Measurements from ENCODE around the gene OIP5.
"Not testable (repeated sequence)": the region's sequence is repeated elsewhere in the genome, so short reads cannot be mapped to it uniquely, and the experiment has no call there.

Gene OIP5

GRCh38 chr15:41301587-41301986 is 30.8 kb downstream of the OIP5 start:
- DNase-seq (ENCODE audit: low spot score) = no peak

GRCh38 chr15:41301139-41301538 is 31.3 kb downstream of the OIP5 start:
- DNase-seq (ENCODE audit: low spot score) = not testable (repeated sequence)

- DNase-seq (ENCODE audit: low spot score) = no peak
Observed at GRCh38 chr15:41292521-41292920, 39.9 kb downstream of the OIP5 start.

- no peak for DNase-seq (ENCODE audit: low spot score)
Observed at GRCh38 chr15:41291065-41291631, 41.2 kb downstream of the OIP5 start.

- no peak for DNase-seq (ENCODE audit: low spot score)
Observed at GRCh38 chr15:41289953-41290352, 42.4 kb downstream of the OIP5 start.

- no peak for DNase-seq (ENCODE audit: low spot score)
Observed at GRCh38 chr15:41288464-41288863, 43.9 kb downstream of the OIP5 start.

GRCh38 chr15:41286665-41287333 is 45.6 kb downstream of the OIP5 start:
- DNase-seq (ENCODE audit: low spot score) = no peak

- no peak for DNase-seq (ENCODE audit: low spot score)
Observed at GRCh38 chr15:41285285-41285684, 47.1 kb downstream of the OIP5 start.

- peak; percentile 10 for DNase-seq (ENCODE audit: low spot score)
Observed at GRCh38 chr15:41284427-41285177, 47.8 kb downstream of the OIP5 start.

- DNase-seq (ENCODE audit: low spot score) = peak; percentile 100
Observed at GRCh38 chr15:41283653-41284426, 48.6 kb downstream of the OIP5 start.

- DNase-seq (ENCODE audit: low spot score) = not testable (repeated sequence)
Observed at GRCh38 chr15:41282980-41283652, 49.3 kb downstream of the OIP5 start.

- not testable (repeated sequence) for DNase-seq (ENCODE audit: low spot score)
Observed at GRCh38 chr15:41282436-41282835, 50.0 kb downstream of the OIP5 start.

GRCh38 chr15:41281236-41281635 is 51.2 kb downstream of the OIP5 start:
- no peak for DNase-seq (ENCODE audit: low spot score)

GRCh38 chr15:41279535-41280283 is 52.7 kb downstream of the OIP5 start:
- no peak for DNase-seq (ENCODE audit: low spot score)

- DNase-seq (ENCODE audit: low spot score) = no peak
Observed at GRCh38 chr15:41278319-41278718, 54.1 kb downstream of the OIP5 start.

GRCh38 chr15:41276831-41277230 is 55.6 kb downstream of the OIP5 start:
- DNase-seq (ENCODE audit: low spot score) = no peak

GRCh38 chr15:41269887-41270286 is 62.5 kb downstream of the OIP5 start:
- DNase-seq (ENCODE audit: low spot score) = no peak

- DNase-seq (ENCODE audit: low spot score) = peak; percentile 57
Observed at GRCh38 chr15:41263891-41264351, 68.5 kb downstream of the OIP5 start.

- DNase-seq (ENCODE audit: low spot score) = no peak
Observed at GRCh38 chr15:41262571-41262970, 69.8 kb downstream of the OIP5 start.

- DNase-seq (ENCODE audit: low spot score) = not testable (repeated sequence)
Observed at GRCh38 chr15:41260924-41261323, 71.5 kb downstream of the OIP5 start.
